ENCODE data around the gene HTR3D. TPM values are rescaled to one million over a fixed set of nuclear protein-coding genes. Genes with fewer than 3 reads are reported as not detected.
A peak's percentile ranks its signal among the peaks of the same experiment; 100 is the strongest.
"Not testable (repeated sequence)": the region's sequence is repeated elsewhere in the genome, so short reads cannot be mapped to it uniquely, and the experiment has no call there.

HTR3D gene
- total RNA-seq, 2 donors from 2014 or later = not detected

DNA sequence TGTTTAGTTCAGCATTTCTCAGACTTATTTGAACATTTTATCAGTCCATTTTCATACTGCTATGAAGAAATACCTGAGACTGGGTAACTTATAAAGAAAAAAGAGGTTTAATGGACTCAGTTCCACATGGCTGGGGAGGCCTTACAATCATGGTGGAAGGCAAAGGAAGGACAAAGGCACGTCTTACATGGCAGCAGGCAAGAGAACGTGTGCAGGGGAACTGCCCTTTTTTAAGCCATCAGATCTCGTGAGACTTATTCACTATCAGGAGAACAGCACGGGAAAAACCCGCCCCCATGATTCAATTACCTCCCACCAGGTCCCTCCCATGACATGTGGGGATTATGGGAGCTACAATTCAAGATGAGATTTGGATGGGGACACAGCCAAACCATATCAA, 6.3 kb upstream of the HTR3D start:
- H3K36me3 Mint-ChIP-seq (ENCODE audit: insufficient read depth in 2 of 2); DNase-seq; ATAC-seq (replicated peaks in 1 of 2); H3K4me1 Mint-ChIP-seq (ENCODE audit: low read depth); H3K9me3 Mint-ChIP-seq; H3K27ac Mint-ChIP-seq; H3K4me3 Mint-ChIP-seq; H3K27me3 Mint-ChIP-seq (ENCODE audit: low read depth): not testable (repeated sequence)

DNA sequence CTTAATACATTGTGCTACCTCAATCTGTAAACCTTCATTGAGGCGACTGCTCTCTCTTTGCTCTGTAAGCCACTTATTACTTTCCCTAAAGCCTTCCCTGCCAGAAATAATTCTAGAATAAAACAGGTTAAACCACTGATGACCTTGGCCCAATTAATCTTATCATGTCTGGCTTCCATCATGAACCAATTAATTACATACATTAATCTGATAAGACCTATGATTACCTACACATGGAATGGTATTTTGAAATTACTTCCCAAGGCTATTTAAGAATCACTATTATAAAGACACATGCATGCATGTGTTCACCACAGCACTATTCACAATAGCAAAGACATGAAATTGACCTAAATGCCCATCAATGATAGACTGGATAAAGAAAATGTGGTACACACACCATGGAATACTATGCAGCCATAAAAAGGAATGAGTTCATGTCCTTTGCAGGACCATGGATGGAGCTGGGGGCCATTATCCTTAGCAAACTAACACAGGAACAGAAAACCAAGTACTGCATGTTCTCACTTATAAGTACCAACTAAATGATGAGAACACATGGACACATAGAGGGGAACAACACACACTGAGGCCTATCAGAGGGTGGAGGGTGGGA, 3.2 kb upstream of the HTR3D start:
- not testable (repeated sequence) for H3K36me3 Mint-ChIP-seq (ENCODE audit: insufficient read depth in 2 of 2); H3K4me3 Mint-ChIP-seq; H3K4me1 Mint-ChIP-seq (ENCODE audit: low read depth); H3K9me3 Mint-ChIP-seq; DNase-seq; ATAC-seq (replicated peaks in 1 of 2); H3K27me3 Mint-ChIP-seq (ENCODE audit: low read depth)
- peak overlapping the region; percentile 68 for H3K27ac Mint-ChIP-seq

DNA sequence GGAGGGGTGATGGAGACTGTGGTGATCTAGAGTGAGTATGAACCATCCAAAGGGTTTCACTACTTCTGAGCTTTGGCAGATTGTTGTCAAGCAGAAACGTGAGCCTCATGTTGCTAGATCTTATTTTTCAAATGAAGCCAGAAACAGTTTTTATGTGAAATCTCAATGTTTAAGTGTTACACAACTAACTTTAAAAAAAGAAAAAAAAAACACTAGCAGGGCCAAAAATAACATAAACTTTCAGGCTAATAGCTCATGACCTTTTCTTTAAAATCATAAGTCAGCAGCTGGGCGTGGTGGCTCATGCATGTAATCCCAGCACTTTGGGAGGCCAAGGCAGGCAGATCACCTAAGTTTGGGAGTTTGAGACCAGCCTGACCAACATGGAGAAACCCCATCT, 2.1 kb upstream of the HTR3D start:
- Mint-ChIP-seq H3K27me3 (ENCODE audit: low read depth) (peaks cover 10% of the 10 kb centered on the region), H3K4me3 (no peak overlapping the region), H3K4me1 (ENCODE audit: low read depth) (no peaks in the 10 kb centered on the region), H3K27ac (no peak overlapping the region), H3K9me3 (peaks cover 0 to 2% of the 10 kb centered on the region in 2 donors), H3K36me3 (ENCODE audit: insufficient read depth in 2 of 2) (no peaks in the 10 kb centered on the region)
- DNase-seq = no peak
- no peak for ATAC-seq (replicated peaks in 1 of 2)

GRCh38 chr3:184030536-184030935, 1.0 kb upstream of the HTR3D start:
- no peak for ATAC-seq (replicated peaks in 1 of 2)
- Mint-ChIP-seq H3K27ac (no peak overlapping the region), H3K4me1 (ENCODE audit: low read depth) (no peaks in the 10 kb centered on the region), H3K4me3 (no peak overlapping the region), H3K36me3 (ENCODE audit: insufficient read depth in 2 of 2) (no peaks in the 10 kb centered on the region), H3K27me3 (ENCODE audit: low read depth) (peaks cover 10% of the 10 kb centered on the region), H3K9me3 (peaks cover 0 to 2% of the 10 kb centered on the region in 2 donors)
- no peak for DNase-seq

- Mint-ChIP-seq H3K4me3 (no peak overlapping the region), H3K27ac (no peak overlapping the region), H3K27me3 (ENCODE audit: low read depth) (peaks cover 10% of the 10 kb centered on the region), H3K4me1 (ENCODE audit: low read depth) (no peaks in the 10 kb centered on the region), H3K9me3 (no peaks in the 10 kb centered on the region), H3K36me3 (ENCODE audit: insufficient read depth in 2 of 2) (no peaks in the 10 kb centered on the region)
- ATAC-seq (replicated peaks in 1 of 2) (no peak), DNase-seq (no peak)
These were observed 6.3 kb downstream of the HTR3D start for GRCh38 chr3:184037816-184038215.

GRCh38 chr3:184038307-184038706, 6.8 kb downstream of the HTR3D start:
- not testable (repeated sequence) for H3K27ac Mint-ChIP-seq; H3K4me1 Mint-ChIP-seq (ENCODE audit: low read depth); H3K36me3 Mint-ChIP-seq (ENCODE audit: insufficient read depth in 2 of 2); H3K27me3 Mint-ChIP-seq (ENCODE audit: low read depth); H3K4me3 Mint-ChIP-seq; DNase-seq; ATAC-seq (replicated peaks in 1 of 2); H3K9me3 Mint-ChIP-seq

DNA sequence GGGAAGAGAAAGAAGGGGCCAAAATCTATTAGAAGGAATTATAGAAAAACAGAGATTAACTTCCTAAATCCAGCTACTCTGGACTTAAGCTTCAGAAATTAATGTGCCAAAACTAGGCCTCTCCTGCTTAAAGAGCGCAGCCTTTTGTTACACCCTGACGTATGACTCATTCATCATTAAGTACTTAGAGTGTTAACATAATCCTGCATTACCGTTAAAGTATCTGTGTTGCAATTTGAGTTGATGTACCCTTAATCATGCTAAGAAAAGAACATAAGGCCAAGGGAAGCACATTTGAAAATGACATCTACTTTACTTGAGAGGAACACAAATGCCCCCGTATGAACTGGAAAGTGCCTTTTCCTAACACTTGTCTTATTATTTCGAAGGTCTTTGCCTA, 7.9 kb downstream of the HTR3D start:
- DNase-seq = no peak
- Mint-ChIP-seq H3K27ac (no peak overlapping the region), H3K4me1 (ENCODE audit: low read depth) (no peaks in the 10 kb centered on the region), H3K9me3 (no peaks in the 10 kb centered on the region), H3K4me3 (no peak overlapping the region), H3K27me3 (ENCODE audit: low read depth) (no peaks in the 10 kb centered on the region), H3K36me3 (ENCODE audit: insufficient read depth in 2 of 2) (no peaks in the 10 kb centered on the region)
- ATAC-seq (replicated peaks in 1 of 2) = no peak

GRCh38 chr3:184040010-184040409, 8.5 kb downstream of the HTR3D start:
- Mint-ChIP-seq H3K27ac (no peak overlapping the region), H3K4me3 (no peak overlapping the region), H3K36me3 (ENCODE audit: insufficient read depth in 2 of 2) (no peaks in the 10 kb centered on the region), H3K9me3 (no peaks in the 10 kb centered on the region), H3K27me3 (ENCODE audit: low read depth) (no peaks in the 10 kb centered on the region), H3K4me1 (ENCODE audit: low read depth) (no peaks in the 10 kb centered on the region)
- DNase-seq = no peak
- no peak for ATAC-seq (replicated peaks in 1 of 2)

GRCh38 chr3:184042617-184043016, 11.1 kb downstream of the HTR3D start:
- no peak overlapping the region for H3K4me3 Mint-ChIP-seq
- ATAC-seq (replicated peaks in 1 of 2) = no peak
- no peak for DNase-seq
- no peaks in the 10 kb centered on the region for H3K9me3 Mint-ChIP-seq
- no peaks in the 10 kb centered on the region for H3K27me3 Mint-ChIP-seq (ENCODE audit: low read depth)
- no peaks in the 10 kb centered on the region for H3K36me3 Mint-ChIP-seq (ENCODE audit: insufficient read depth in 2 of 2)
- no peaks in the 10 kb centered on the region for H3K4me1 Mint-ChIP-seq (ENCODE audit: low read depth)
- H3K27ac Mint-ChIP-seq = no peak overlapping the region

- DNase-seq = no peak
- peaks cover 6% of the 10 kb centered on the region for H3K27me3 Mint-ChIP-seq (ENCODE audit: low read depth)
- no peaks in the 10 kb centered on the region for H3K4me1 Mint-ChIP-seq (ENCODE audit: low read depth)
- no peak overlapping the region for H3K4me3 Mint-ChIP-seq
- no peaks in the 10 kb centered on the region for H3K9me3 Mint-ChIP-seq
- H3K36me3 Mint-ChIP-seq (ENCODE audit: insufficient read depth in 2 of 2) = no peaks in the 10 kb centered on the region
- H3K27ac Mint-ChIP-seq = no peak overlapping the region
- no peak for ATAC-seq (replicated peaks in 1 of 2)
These were observed 14.5 kb downstream of the HTR3D start for GRCh38 chr3:184045995-184046394.

DNA sequence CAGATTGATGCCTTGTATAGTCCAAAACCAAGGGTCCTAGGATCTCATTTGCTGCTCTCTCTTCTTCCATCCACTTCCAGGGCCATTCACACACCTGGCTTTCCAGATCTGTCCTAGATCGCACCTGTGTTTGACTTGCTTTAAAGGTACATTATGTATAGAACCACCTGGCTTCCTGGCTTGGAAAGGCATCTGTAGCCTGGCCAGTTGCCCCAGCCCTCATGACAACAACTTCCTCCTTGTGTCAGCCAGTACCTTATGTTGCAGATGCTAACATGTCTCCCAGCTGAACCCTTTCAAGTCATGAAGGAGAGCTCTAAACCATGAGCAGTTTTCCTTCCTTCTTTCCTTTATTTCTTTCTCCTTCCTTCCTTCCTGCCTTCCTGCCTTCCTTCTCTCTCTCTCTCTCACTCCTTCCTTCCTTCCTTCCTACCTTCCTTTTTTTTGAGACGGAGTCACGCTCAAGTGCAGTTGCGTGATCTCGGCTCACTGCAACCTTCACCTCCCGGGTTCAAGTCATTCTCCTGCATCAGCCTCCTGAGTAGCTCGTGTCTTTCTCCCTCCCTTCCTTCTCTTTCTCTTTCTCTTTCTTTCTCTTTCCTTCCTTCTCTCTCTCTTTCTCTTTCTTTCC, 18.8 kb downstream of the HTR3D start:
- ATAC-seq (replicated peaks in 1 of 2) (no peak), DNase-seq (no peak)
- Mint-ChIP-seq H3K4me1 (ENCODE audit: low read depth) (no peaks in the 10 kb centered on the region), H3K27ac (no peak overlapping the region), H3K36me3 (ENCODE audit: insufficient read depth in 2 of 2) (no peaks in the 10 kb centered on the region), H3K27me3 (ENCODE audit: low read depth) (peaks cover 16% of the 10 kb centered on the region), H3K9me3 (no peaks in the 10 kb centered on the region), H3K4me3 (no peak overlapping the region)

DNA sequence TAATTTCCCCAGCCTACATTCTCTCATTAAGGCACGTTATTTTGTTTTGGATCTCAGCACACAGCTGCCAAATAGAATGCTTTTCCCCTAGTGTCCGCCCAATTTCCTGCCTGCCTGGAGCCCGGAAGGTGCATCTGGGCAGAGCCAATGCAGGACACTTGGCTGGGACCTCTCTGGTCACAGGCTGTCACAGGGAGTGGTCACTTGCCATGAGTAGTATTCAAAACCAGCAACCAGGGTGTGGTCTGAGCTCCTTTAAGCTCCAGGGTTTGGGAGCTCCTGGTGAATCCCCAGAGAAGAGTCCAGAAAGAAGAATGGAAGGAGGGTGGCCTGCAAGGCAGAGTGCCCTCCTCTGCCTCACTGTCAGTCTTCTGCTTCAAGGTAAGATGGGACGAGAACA, 21.2 kb downstream of the HTR3D start, which contains the start of gene HTR3C:
HTR3C (plus strand) TSS at position 281 of the 400 bp plus-strand sequence; CDS start at position 315, 34 bp downstream.
- Mint-ChIP-seq H3K4me3 (no peak within 1 kb of the TSS), H3K36me3 (ENCODE audit: insufficient read depth in 2 of 2) (no peaks in the 10 kb centered on the region), H3K27ac (no peak within 1 kb of the TSS), H3K27me3 (ENCODE audit: low read depth) (peaks cover 16% of the 10 kb centered on the region), H3K9me3 (no peaks in the 10 kb centered on the region), H3K4me1 (ENCODE audit: low read depth) (no peaks in the 10 kb centered on the region)
- ATAC-seq (replicated peaks in 1 of 2) (no peak), DNase-seq (no peak)

- no peaks in the 10 kb centered on the region for H3K27me3 Mint-ChIP-seq (ENCODE audit: low read depth)
- DNase-seq (no peak), ATAC-seq (replicated peaks in 1 of 2) (no peak)
- no peaks in the 10 kb centered on the region for H3K36me3 Mint-ChIP-seq (ENCODE audit: insufficient read depth in 2 of 2)
- no peaks in the 10 kb centered on the region for H3K4me1 Mint-ChIP-seq (ENCODE audit: low read depth)
- no peaks in the 10 kb centered on the region for H3K9me3 Mint-ChIP-seq
- no peak overlapping the region for H3K4me3 Mint-ChIP-seq
- no peak overlapping the region for H3K27ac Mint-ChIP-seq
These were observed 26.5 kb downstream of the HTR3D start for GRCh38 chr3:184058029-184058428.

DNA sequence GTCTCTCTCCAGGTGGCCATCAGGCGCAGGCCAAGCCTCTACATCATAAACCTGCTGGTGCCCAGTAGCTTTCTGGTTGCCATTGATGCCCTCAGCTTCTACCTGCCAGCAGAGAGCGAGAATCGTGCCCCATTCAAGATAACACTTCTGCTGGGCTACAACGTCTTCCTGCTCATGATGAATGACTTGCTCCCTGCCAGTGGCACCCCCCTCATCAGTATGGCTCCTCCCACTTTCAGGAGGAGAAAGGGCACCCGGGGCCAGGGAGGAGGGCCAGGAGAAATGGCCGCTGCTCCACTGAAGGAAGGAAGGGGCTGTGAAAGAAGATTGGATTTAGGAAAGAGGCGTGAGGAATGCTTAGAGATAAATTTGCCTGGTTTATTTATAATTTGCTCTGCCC, 27.9 kb downstream of the HTR3D start:
- no peak overlapping the region for H3K4me3 Mint-ChIP-seq
- no peaks in the 10 kb centered on the region for H3K4me1 Mint-ChIP-seq (ENCODE audit: low read depth)
- ATAC-seq (replicated peaks in 1 of 2) = no peak
- DNase-seq = no peak
- H3K27me3 Mint-ChIP-seq (ENCODE audit: low read depth) = no peaks in the 10 kb centered on the region
- H3K27ac Mint-ChIP-seq = no peak overlapping the region
- H3K9me3 Mint-ChIP-seq = no peaks in the 10 kb centered on the region
- H3K36me3 Mint-ChIP-seq (ENCODE audit: insufficient read depth in 2 of 2) = no peaks in the 10 kb centered on the region
